RWPE2 (cell line): Measurements from ENCODE around the gene STK10.
"Not testable (repeated sequence)": the region's sequence is repeated elsewhere in the genome, so short reads cannot be mapped to it uniquely, and the experiment has no call there.

Experiments used
- ATAC-seq: fragments of 200-7000 bp; cut with Tn5 transposase; 3 replicates; pipeline ENCODE4 v1.9.1; 2021; ENCODE audit warnings: low read depth
- DNase-seq: peaks from one replicate; pipeline ENCODE4 v3.0.0-alpha.2; 2020; ENCODE audit warnings: low spot score
- H3K27ac ChIP-seq: fragments of 450-650 bp; 2 replicates; pipeline ENCODE4 v1.5.1; 2017; ENCODE audit warnings: mild to moderate bottlenecking; ENCODE audit not compliant: poor library complexity, severe bottlenecking
- H3K27me3 ChIP-seq: fragments of 250-450 bp; sonication (Bioruptor Pico); 2 replicates; pipeline ENCODE4 v1.5.1; 2021; ENCODE audit warnings: mild to moderate bottlenecking, moderate library complexity; ENCODE audit not compliant: insufficient read depth, poor library complexity, severe bottlenecking
- H3K36me3 ChIP-seq: fragments of 250-450 bp; sonication (Bioruptor Pico); 2 replicates; pipeline ENCODE4 v1.5.1; 2020; ENCODE audit warnings: low read depth, mild to moderate bottlenecking, moderate library complexity
- H3K4me1 ChIP-seq: fragments of 250-450 bp; sonication (Bioruptor Pico); 2 replicates; pipeline ENCODE4 v1.5.1; 2021; ENCODE audit warnings: mild to moderate bottlenecking, moderate library complexity; ENCODE audit not compliant: insufficient read depth, poor library complexity, severe bottlenecking
- H3K4me3 ChIP-seq: fragments of 250-450 bp; sonication (Bioruptor Pico); 2 replicates; pipeline ENCODE4 v1.5.1; 2021; ENCODE audit warnings: mild to moderate bottlenecking, moderate library complexity; ENCODE audit not compliant: severe bottlenecking
- H3K9me3 ChIP-seq: fragments of 250-450 bp; sonication (Bioruptor Pico); 2 replicates; pipeline ENCODE4 v1.5.1; 2021; ENCODE audit warnings: mild to moderate bottlenecking, moderate library complexity; ENCODE audit not compliant: severe bottlenecking
- CTCF ChIP-seq: fragments of 450-650 bp; IDR thresholded peaks from one replicate; pipeline ENCODE4 v1.5.1; 2017; ENCODE audit warnings: mild to moderate bottlenecking, moderate library complexity; ENCODE audit not compliant: poor library complexity, severe bottlenecking

Gene STK10

GRCh38 chr5:172213126-172213525 is 25.1 kb upstream of the STK10 start:
- no peak overlapping the region for H3K4me3 ChIP-seq
- no peak for DNase-seq
- TF ChIP-seq CTCF, result no peak
- peaks cover 35% of the 10 kb centered on the region for H3K36me3 ChIP-seq
- no peaks in the 10 kb centered on the region for H3K9me3 ChIP-seq
- no peak overlapping the region for H3K27ac ChIP-seq
- H3K27me3 ChIP-seq, result no peaks in the 10 kb centered on the region
- ATAC-seq, result no peak
- H3K4me1 ChIP-seq, result no peaks in the 10 kb centered on the region

GRCh38 chr5:172211676-172212075 is 23.7 kb upstream of the STK10 start:
- ATAC-seq (no peak), DNase-seq (no peak)
- H3K36me3 ChIP-seq, result peaks cover 28% of the 10 kb centered on the region
- no peak overlapping the region for H3K4me3 ChIP-seq
- no peaks in the 10 kb centered on the region for H3K9me3 ChIP-seq
- H3K27me3 ChIP-seq, result no peaks in the 10 kb centered on the region
- TF ChIP-seq CTCF, result no peak
- H3K4me1 ChIP-seq, result no peaks in the 10 kb centered on the region
- no peak overlapping the region for H3K27ac ChIP-seq

GRCh38 chr5:172209714-172210113 is 21.7 kb upstream of the STK10 start:
- Histone ChIP-seq H3K27ac (no peak overlapping the region), H3K36me3 (peaks cover 28% of the 10 kb centered on the region), H3K4me3 (no peak overlapping the region), H3K9me3 (no peaks in the 10 kb centered on the region), H3K4me1 (no peaks in the 10 kb centered on the region), H3K27me3 (no peaks in the 10 kb centered on the region)
- ATAC-seq (no peak), DNase-seq (no peak)
- no peak for TF ChIP-seq CTCF

- Histone ChIP-seq H3K4me3 (no peak overlapping the region), H3K27ac (no peak overlapping the region), H3K4me1 (no peaks in the 10 kb centered on the region), H3K36me3 (peaks cover 25% of the 10 kb centered on the region), H3K9me3 (no peaks in the 10 kb centered on the region), H3K27me3 (no peaks in the 10 kb centered on the region)
- no peak for ATAC-seq
- no peak for DNase-seq
- TF ChIP-seq CTCF, result no peak
Observed at GRCh38 chr5:172207511-172207910, 19.5 kb upstream of the STK10 start.

GRCh38 chr5:172205984-172206383 is 18.0 kb upstream of the STK10 start:
- H3K27me3 ChIP-seq, H3K4me3 ChIP-seq, DNase-seq, H3K4me1 ChIP-seq, H3K36me3 ChIP-seq, ATAC-seq, H3K9me3 ChIP-seq, H3K27ac ChIP-seq: not testable (repeated sequence)
